GM20000 (cell line): Measurements from ENCODE around the gene RHBDF2.
A peak's percentile ranks its signal among the peaks of the same experiment; 100 is the strongest.

Source experiments
- DNase-seq: peaks from one replicate; pipeline ENCODE4 v3.0.0; 2012; ENCODE audit warnings: low spot score
- CTCF ChIP-seq: IDR thresholded peaks from 2 replicates; pipeline ENCODE4 v1.5.1; 2012; ENCODE audit warnings: mild to moderate bottlenecking, control low read depth; ENCODE audit errors: extremely low read depth, missing control alignments

The RHBDF2 gene

DNA sequence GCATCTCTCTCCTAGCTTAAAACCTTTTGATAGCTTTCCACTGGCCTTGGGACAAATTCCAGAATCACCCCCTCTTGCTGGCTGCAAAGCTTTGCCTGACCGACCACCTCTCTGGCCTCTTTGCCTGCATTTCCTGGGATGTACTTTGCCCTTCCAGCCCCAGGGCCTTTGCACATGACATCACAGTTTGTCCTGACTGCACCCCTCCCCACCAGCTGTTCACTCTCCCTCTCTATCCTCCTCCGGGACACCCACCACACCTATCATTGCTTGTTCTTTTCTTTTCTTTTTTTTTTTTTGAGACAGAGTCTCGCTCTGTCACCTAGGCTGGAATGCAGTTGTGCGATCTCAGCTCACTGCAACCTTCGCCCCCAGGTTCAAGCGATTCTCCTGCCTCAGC, 25.9 kb downstream of the RHBDF2 start:
- TF ChIP-seq CTCF = no peak
- DNase-seq = no peak

- no peak for TF ChIP-seq CTCF
- no peak for DNase-seq
Measured at GRCh38 chr17:76474894-76475293, 26.3 kb downstream of the RHBDF2 start.

DNA sequence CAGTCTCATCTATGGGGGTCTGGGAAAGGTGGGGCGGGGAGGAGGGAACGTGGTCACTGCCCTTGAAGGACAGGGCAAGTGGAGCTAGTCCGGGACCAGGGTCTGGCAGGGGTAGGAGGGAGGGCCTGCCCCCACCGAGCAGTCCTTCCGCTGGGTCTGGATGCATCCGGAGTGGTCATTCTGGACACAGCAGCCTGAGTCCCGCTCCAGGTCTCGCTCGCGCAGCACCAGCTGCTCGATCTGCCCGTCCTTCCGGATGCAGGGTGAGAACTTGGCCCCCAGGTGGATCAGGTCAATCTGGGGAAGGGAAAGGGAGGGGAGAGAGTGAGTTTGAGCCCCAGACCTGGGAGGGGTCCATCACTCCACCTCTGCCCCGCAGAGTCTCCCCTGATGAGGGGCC, 27.0 kb downstream of the RHBDF2 start:
- TF ChIP-seq CTCF = no peak
- DNase-seq = no peak

DNA sequence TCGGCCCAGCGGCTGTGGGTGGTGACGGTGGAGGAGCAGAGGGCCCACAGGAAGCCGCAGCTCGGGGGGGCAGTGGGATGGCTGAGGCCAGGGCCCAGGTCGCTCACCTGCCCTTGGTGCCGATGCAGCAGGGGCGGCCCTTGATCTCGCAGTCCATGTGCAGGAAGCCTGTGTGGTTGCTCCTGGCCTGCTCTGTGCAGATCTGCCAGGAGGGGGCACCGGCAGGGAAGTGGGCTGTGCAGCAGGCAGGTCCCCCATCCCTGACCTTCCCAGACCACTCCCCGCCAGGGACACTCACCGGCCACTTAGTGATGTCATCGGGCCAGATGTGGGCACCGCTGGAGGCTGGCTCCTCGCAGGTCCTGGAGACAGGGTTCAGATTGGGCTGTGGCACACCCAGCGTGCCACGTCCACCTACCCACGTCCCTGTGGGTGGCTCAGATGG, 27.7 kb downstream of the RHBDF2 start:
- peak; percentile 37 for DNase-seq

DNA sequence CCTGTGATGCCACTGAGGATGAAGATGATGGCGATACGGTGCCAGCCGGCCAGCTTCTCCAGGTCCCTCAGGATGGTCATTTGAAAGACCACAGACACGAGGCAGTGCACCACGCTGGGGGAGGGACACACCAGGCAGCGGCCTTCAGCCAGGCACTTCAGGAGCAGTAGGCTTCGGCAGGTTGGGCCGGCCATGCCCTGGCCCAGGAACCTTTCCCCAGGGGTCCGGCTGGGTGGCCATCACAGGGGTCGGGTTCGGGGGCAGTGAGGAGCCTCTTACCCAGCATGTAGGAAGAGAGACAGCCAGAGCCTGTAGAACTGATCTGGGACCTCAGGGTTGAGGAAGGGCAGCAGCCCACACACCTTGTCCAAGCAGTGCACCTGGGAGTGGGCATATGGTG, 28.5 kb downstream of the RHBDF2 start:
- no peak for DNase-seq
- TF ChIP-seq CTCF = no peak

More for the DNA sequence above, 27.7 kb downstream of the RHBDF2 start:
- peak; percentile 41 for TF ChIP-seq CTCF

GRCh38 chr17:76472258-76472645, 29.0 kb downstream of the RHBDF2 start:
- no peak for DNase-seq
- TF ChIP-seq CTCF = no peak

DNA sequence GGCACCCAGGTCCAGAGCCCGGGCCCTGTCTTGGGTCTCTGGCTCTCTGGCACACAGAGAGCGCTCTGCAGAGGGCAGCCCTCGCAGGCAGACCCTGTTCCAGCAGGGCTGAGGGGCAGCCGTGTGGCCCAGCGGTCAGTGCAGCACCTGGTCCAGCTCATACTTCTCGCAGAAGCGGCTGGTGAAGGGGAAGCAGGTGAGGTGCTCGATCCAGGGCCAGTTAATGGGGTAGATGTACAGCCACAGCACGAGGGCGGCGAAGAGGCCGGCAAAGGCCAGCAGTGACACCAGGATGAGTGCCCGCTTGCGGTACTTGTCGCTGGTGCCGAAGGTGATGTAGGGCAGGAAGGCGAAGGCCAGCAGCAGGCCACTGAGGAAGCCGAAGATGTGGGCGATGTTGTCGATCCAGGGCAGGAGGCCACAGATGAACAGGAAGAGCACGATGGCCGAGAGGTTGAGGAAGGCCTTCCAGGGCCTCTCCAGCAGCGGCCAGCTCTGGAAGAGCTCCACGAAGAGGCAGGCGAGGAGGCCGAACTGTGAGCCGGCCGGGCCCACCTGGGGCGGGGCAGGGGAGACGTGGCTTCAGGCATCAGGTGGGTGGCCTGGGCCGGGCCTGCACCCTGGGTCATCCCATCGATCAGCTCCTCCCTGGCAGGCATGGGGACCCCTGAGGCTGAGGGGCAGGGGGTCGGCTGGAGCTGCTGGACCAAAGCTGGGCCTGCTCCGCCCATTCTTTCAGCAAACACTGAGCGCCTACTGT, 29.5 kb downstream of the RHBDF2 start:
- no peak for DNase-seq
- no peak for TF ChIP-seq CTCF
